Panc1 (cell line): Measurements from ENCODE around the gene TRAPPC14. TPM values are rescaled to one million over a fixed set of nuclear protein-coding genes. Genes with fewer than 3 reads are reported as not detected.
"Not testable (repeated sequence)": the region's sequence is repeated elsewhere in the genome, so short reads cannot be mapped to it uniquely, and the experiment has no call there.

Experiments
- ATAC-seq: fragments of 200-7000 bp; cut with Tn5 transposase; 2 replicates; pipeline ENCODE4 v1.9.1; 2020; ENCODE audit warnings: mild to moderate bottlenecking, moderate library complexity
- BruUV-seq: library from RNA; stranded (reverse); fragments of 400-500 nt; replicated peaks from 2 replicates; lab custom pipeline; 2021; lab: Mats Ljungman, UMichigan
- CTCF ChIA-PET: fragments of 300-600 bp; sonication (Branson Sonifier 250); formaldehyde crosslinking; loops from one replicate; lab custom pipeline; 2022; ENCODE audit warnings: antibody characterized with exemption; lab: Charles Lee
- POLR2A ChIA-PET: fragments of 300-600 bp; sonication (Branson Sonifier 250); formaldehyde crosslinking; loops from one replicate; lab custom pipeline; 2022; ENCODE audit warnings: antibody characterized with exemption; lab: Charles Lee
- DNase-seq: peaks from one replicate; pipeline ENCODE4 v3.0.0-alpha.2; 2010; ENCODE audit warnings: low read depth, low spot score
- H3K27ac ChIP-seq: 2 replicates; pipeline ENCODE4 v1.5.1; 2011; ENCODE audit warnings: mild to moderate bottlenecking, low read length, inconsistent platforms
- H3K27me3 ChIP-seq: fragments of 200-500 bp; sonication (Bioruptor generic); 2 replicates; pipeline ENCODE4 v1.6.0; 2014; ENCODE audit warnings: low read length, inconsistent platforms; ENCODE audit not compliant: control insufficient read depth, insufficient read depth
- H3K36me3 ChIP-seq: fragments of 200-500 bp; sonication (Bioruptor generic); 2 replicates; pipeline ENCODE4 v1.5.1; 2014; ENCODE audit warnings: inconsistent platforms, mild to moderate bottlenecking, low read length, moderate library complexity; ENCODE audit not compliant: control insufficient read depth, insufficient read depth
- H3K4me1 ChIP-seq: 2 replicates; pipeline ENCODE4 v1.5.1; 2011; ENCODE audit warnings: inconsistent platforms, mild to moderate bottlenecking, low read length, moderate library complexity; ENCODE audit not compliant: control insufficient read depth, insufficient read depth
- H3K4me3 ChIP-seq, 2 experiments: 2 replicates each; pipeline ENCODE4 v1.5.1; 2011 to 2012; ENCODE audit warnings: low read depth in 2 of 2, low read length in 2 of 2, mild to moderate bottlenecking in 2 of 2, inconsistent platforms in 1 of 2, moderate library complexity in 1 of 2
- H3K9me3 ChIP-seq: fragments of 200-500 bp; sonication (Bioruptor generic); 2 replicates; pipeline ENCODE4 v1.5.1; 2014; ENCODE audit warnings: low read depth, mild to moderate bottlenecking, inconsistent platforms, low read length, moderate library complexity; ENCODE audit not compliant: control insufficient read depth, insufficient read depth
- CTCF ChIP-seq: fragments of 450-650 bp; IDR thresholded peaks from 2 replicates; pipeline ENCODE4 v1.5.1; 2017; ENCODE audit warnings: mild to moderate bottlenecking
- POLR2AphosphoS5 ChIP-seq: IDR thresholded peaks from 2 replicates; pipeline ENCODE4 v1.6.1; 2012; ENCODE audit warnings: mild to moderate bottlenecking, low read depth, low read length, moderate library complexity
- SIN3A ChIP-seq: IDR thresholded peaks from 2 replicates; pipeline ENCODE4 v1.6.1; 2012; ENCODE audit warnings: low read depth, mild to moderate bottlenecking, low read length, moderate library complexity, borderline replicate concordance; ENCODE audit not compliant: insufficient read depth
- TCF7L2 ChIP-seq: IDR thresholded peaks from 2 replicates; pipeline ENCODE4 v1.6.1; 2011; ENCODE audit warnings: mild to moderate bottlenecking, low read depth, low read length, inconsistent platforms
- in situ Hi-C: cut with HindIII; loops from 2 replicates; pipeline ENCODE4 v1.10.0; 2016; ENCODE audit warnings: low sequenced_read_pairs, low pct_unique_long_range_greater_than_20kb
- intact Hi-C: fragments of 100-400 bp; cut with micrococcal nuclease; formaldehyde crosslinking; loops from one replicate; pipeline ENCODE4 v1.10.0; 2022; ENCODE audit not compliant: unreplicated experiment
- total RNA-seq: library from RNA; stranded (reverse); gene quantifications from one replicate; pipeline ENCODE4 v1.2.1, GENCODE V29; 2021; ENCODE audit not compliant: unreplicated experiment
- TF ChIP-seq, protein P1 (sequence below), 2 experiments: IDR thresholded peaks; 2 replicates each; pipeline ENCODE4 v1.6.1; 2011 to 2012; ENCODE audit warnings: low read depth in 2 of 2, control low read depth in 1 of 2, low read length in 1 of 2, mild to moderate bottlenecking in 1 of 2, moderate library complexity in 1 of 2; ENCODE audit not compliant: insufficient read depth in 1 of 2

The TRAPPC14 gene
- total RNA-seq, 1 experiment from 2014 or later: 33.2 TPM

- no peak overlapping the region for H3K27ac ChIP-seq
- POLR2A ChIA-PET: no interaction called here
- no peaks in the 10 kb centered on the region for H3K27me3 ChIP-seq
- H3K36me3 ChIP-seq: no peaks in the 10 kb centered on the region
- intact Hi-C loops: no loop called here
- ATAC-seq (no peak), DNase-seq (no peak)
- CTCF ChIA-PET: no interaction called here
- H3K4me1 ChIP-seq: no peaks in the 10 kb centered on the region
- H3K4me3 ChIP-seq: no peak overlapping the region
- H3K9me3 ChIP-seq: no peaks in the 10 kb centered on the region
- BruUV-seq: no TSS peak
- in situ Hi-C loops: no loop called here
- TF ChIP-seq, protein P1, sequence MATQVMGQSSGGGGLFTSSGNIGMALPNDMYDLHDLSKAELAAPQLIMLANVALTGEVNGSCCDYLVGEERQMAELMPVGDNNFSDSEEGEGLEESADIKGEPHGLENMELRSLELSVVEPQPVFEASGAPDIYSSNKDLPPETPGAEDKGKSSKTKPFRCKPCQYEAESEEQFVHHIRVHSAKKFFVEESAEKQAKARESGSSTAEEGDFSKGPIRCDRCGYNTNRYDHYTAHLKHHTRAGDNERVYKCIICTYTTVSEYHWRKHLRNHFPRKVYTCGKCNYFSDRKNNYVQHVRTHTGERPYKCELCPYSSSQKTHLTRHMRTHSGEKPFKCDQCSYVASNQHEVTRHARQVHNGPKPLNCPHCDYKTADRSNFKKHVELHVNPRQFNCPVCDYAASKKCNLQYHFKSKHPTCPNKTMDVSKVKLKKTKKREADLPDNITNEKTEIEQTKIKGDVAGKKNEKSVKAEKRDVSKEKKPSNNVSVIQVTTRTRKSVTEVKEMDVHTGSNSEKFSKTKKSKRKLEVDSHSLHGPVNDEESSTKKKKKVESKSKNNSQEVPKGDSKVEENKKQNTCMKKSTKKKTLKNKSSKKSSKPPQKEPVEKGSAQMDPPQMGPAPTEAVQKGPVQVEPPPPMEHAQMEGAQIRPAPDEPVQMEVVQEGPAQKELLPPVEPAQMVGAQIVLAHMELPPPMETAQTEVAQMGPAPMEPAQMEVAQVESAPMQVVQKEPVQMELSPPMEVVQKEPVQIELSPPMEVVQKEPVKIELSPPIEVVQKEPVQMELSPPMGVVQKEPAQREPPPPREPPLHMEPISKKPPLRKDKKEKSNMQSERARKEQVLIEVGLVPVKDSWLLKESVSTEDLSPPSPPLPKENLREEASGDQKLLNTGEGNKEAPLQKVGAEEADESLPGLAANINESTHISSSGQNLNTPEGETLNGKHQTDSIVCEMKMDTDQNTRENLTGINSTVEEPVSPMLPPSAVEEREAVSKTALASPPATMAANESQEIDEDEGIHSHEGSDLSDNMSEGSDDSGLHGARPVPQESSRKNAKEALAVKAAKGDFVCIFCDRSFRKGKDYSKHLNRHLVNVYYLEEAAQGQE (IDR thresholded peaks at IDR 0.05; ENCODE audit: insufficient read depth in 1 of 2, low read depth in 2 of 2, low read length in 1 of 2): no peak
- TF ChIP-seq CTCF: no peak
- TF ChIP-seq POLR2AphosphoS5: no peak
- no peak for TF ChIP-seq TCF7L2
- TF ChIP-seq SIN3A: no peak
Measured at GRCh38 chr7:100189061-100189460, 30.5 kb upstream of the TRAPPC14 start.

GRCh38 chr7:100185726-100186125 lies 27.2 kb upstream of the TRAPPC14 start:
- Histone ChIP-seq H3K9me3 (no peaks in the 10 kb centered on the region), H3K4me1 (no peaks in the 10 kb centered on the region), H3K4me3 (no peak overlapping the region), H3K27me3 (no peaks in the 10 kb centered on the region), H3K27ac (no peak overlapping the region), H3K36me3 (no peaks in the 10 kb centered on the region)
- TF ChIP-seq CTCF (no peak), POLR2AphosphoS5 (no peak), SIN3A (no peak), TCF7L2 (no peak)
- TF ChIP-seq, protein P1 (IDR thresholded peaks at IDR 0.05; ENCODE audit: insufficient read depth in 1 of 2, low read depth in 2 of 2, low read length in 1 of 2): no peak
- ChIA-PET CTCF (interaction anchor here (0.9 kb wide), 1 partner anchor 54 kb away, joined by 7 read pairs; no protein-coding TSS in a partner anchor), POLR2A (no interaction called here)
- no peak for ATAC-seq
- BruUV-seq: no TSS peak
- intact Hi-C loops: no loop called here
- no peak for DNase-seq
- in situ Hi-C loops: no loop called here

- H3K9me3 ChIP-seq, H3K4me3 ChIP-seq, BruUV-seq, POLR2A ChIA-PET, H3K4me1 ChIP-seq, H3K27ac ChIP-seq, H3K27me3 ChIP-seq, DNase-seq, CTCF ChIA-PET, ATAC-seq, H3K36me3 ChIP-seq, in situ Hi-C loops, intact Hi-C loops: not testable (repeated sequence)
Measured at GRCh38 chr7:100183090-100183489, 24.6 kb upstream of the TRAPPC14 start.

DNA sequence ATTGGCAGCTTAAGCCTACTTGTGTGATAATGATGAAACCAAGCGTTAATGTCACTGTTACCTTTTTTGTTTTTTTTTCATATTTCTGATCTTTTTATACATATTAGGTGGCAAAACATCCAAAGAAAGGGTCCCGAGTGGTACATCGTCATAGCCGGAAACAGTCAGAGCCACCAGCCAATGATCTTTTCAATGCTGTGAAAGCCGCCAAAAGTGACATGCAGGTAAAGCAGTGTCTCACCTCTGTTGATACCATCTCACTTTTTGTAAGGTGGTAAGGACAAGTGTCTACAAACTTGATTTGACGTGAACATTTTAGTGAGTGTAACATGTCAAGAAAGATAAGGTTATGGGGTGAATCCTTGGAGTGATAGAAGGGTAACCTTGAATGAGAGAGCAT lies 24.1 kb upstream of the TRAPPC14 start:
- H3K9me3 ChIP-seq, H3K27ac ChIP-seq, H3K4me1 ChIP-seq, intact Hi-C loops, POLR2A ChIA-PET, H3K36me3 ChIP-seq, DNase-seq, in situ Hi-C loops, H3K4me3 ChIP-seq, H3K27me3 ChIP-seq, CTCF ChIA-PET, ATAC-seq, BruUV-seq: not testable (repeated sequence)
